Fibroblast of lung (primary cell): Measurements from ENCODE around the gene FOXRED1.

Experiments used
- CTCF ChIP-seq, 2 donors: IDR thresholded peaks in 1 of 2; conservative IDR thresholded peaks in 1 of 2; 1 replicate in 1 of 2; 2 replicates in 1 of 2; pipeline ENCODE4 v1.5.1; 2011 to 2012; ENCODE audit warnings: low read length in 2 of 2, control low read depth in 1 of 2, inconsistent platforms in 1 of 2, low read depth in 1 of 2, mild to moderate bottlenecking in 1 of 2
- EZH2 ChIP-seq: IDR thresholded peaks from 2 replicates; pipeline ENCODE4 v1.5.1; 2012; ENCODE audit warnings: low read length, control low read depth, mild to moderate bottlenecking; ENCODE audit errors: missing control alignments

GRCh38 chr11:126281666-126282175 is 12.8 kb downstream of the FOXRED1 start:
- TF ChIP-seq CTCF (conservative IDR thresholded peaks at IDR 0.05 in 1 of 2, IDR thresholded peaks at IDR 0.05 in 1 of 2; ENCODE audit: low read depth in 1 of 2, low read length in 2 of 2) (no peak), EZH2 (no peak)
